HEK293T (cell line): ENCODE measurements around the gene KRTAP9-6.

Source experiments
- CTCF ChIA-PET: fragments of 350-600 bp; formaldehyde crosslinking; extraction: SDS; loops from one replicate; lab custom pipeline; 2021; ENCODE audit warnings: antibody characterized with exemption, inconsistent platforms; lab: Yijun Ruan, JAX
- POLR2A ChIA-PET: fragments of 350-600 bp; formaldehyde crosslinking; extraction: SDS; loops from one replicate; lab custom pipeline; 2020; ENCODE audit warnings: antibody characterized with exemption, inconsistent platforms; lab: Yijun Ruan, JAX
- DNase-seq: peaks from one replicate; pipeline ENCODE4 v3.0.0; 2012; ENCODE audit warnings: mixed read lengths; ENCODE audit errors: extremely low spot score
- ARNT ChIP-seq: fragments of 450-650 bp; IDR thresholded peaks from 2 replicates; pipeline ENCODE4 v1.6.1; 2017; ENCODE audit warnings: mild to moderate bottlenecking
- BHLHE40 ChIP-seq: fragments of 450-650 bp; IDR thresholded peaks from 2 replicates; pipeline ENCODE4 v1.6.1; 2016; ENCODE audit warnings: mild to moderate bottlenecking, moderate library complexity, borderline replicate concordance
- CTBP1 ChIP-seq: fragments of 450-650 bp; IDR thresholded peaks from 2 replicates; pipeline ENCODE4 v1.6.1; 2016; ENCODE audit warnings: borderline replicate concordance
- ELF4 ChIP-seq: fragments of 450-650 bp; IDR thresholded peaks from 2 replicates; pipeline ENCODE4 v1.6.1; 2017; ENCODE audit warnings: antibody characterized with exemption
- FOXA1 ChIP-seq: fragments of 450-650 bp; IDR thresholded peaks from 2 replicates; pipeline ENCODE4 v1.6.1; 2016; ENCODE audit warnings: mild to moderate bottlenecking
- FOXK2 ChIP-seq: fragments of 450-650 bp; IDR thresholded peaks from 2 replicates; pipeline ENCODE4 v1.6.1; 2016; ENCODE audit warnings: mild to moderate bottlenecking
- FOXM1 ChIP-seq: fragments of 450-650 bp; IDR thresholded peaks from 2 replicates; pipeline ENCODE4 v1.6.1; 2017; ENCODE audit warnings: mild to moderate bottlenecking, borderline replicate concordance
- HDGF ChIP-seq: fragments of 450-650 bp; IDR thresholded peaks from 2 replicates; pipeline ENCODE4 v1.6.1; 2017; ENCODE audit warnings: antibody characterized with exemption, borderline replicate concordance
- L3MBTL2 ChIP-seq: fragments of 450-650 bp; conservative IDR thresholded peaks from 2 replicates; pipeline ENCODE4 v1.6.1; 2016; ENCODE audit warnings: mild to moderate bottlenecking
- LEF1 ChIP-seq: fragments of 450-650 bp; IDR thresholded peaks from 2 replicates; pipeline ENCODE4 v1.6.1; 2017; ENCODE audit warnings: mild to moderate bottlenecking, borderline replicate concordance
- NFRKB ChIP-seq: fragments of 450-650 bp; IDR thresholded peaks from 2 replicates; pipeline ENCODE4 v1.6.1; 2016; ENCODE audit warnings: mild to moderate bottlenecking, moderate library complexity
- PKNOX1 ChIP-seq: fragments of 450-650 bp; IDR thresholded peaks from 2 replicates; pipeline ENCODE4 v1.6.1; 2016
- SP1 ChIP-seq: fragments of 450-650 bp; IDR thresholded peaks from 2 replicates; pipeline ENCODE4 v1.6.1; 2017
- SUZ12 ChIP-seq: fragments of 450-650 bp; IDR thresholded peaks from 2 replicates; pipeline ENCODE4 v1.6.1; 2016; ENCODE audit warnings: mild to moderate bottlenecking
- TARDBP ChIP-seq: fragments of 450-650 bp; IDR thresholded peaks from 2 replicates; pipeline ENCODE4 v1.6.1; 2016
- ZNF384 ChIP-seq: fragments of 450-650 bp; IDR thresholded peaks from 2 replicates; pipeline ENCODE4 v1.6.1; 2016

The KRTAP9-6 gene

GRCh38 chr17:41278176-41278955 lies 13.2 kb downstream of the KRTAP9-6 start:
- TF ChIP-seq FOXK2, result no peak
- TF ChIP-seq TARDBP, result no peak
- TF ChIP-seq BHLHE40, result no peak
- no peak for TF ChIP-seq HDGF
- TF ChIP-seq SP1, result no peak
- no peak for TF ChIP-seq NFRKB
- TF ChIP-seq CTBP1, result no peak
- TF ChIP-seq L3MBTL2, result no peak
- no peak for TF ChIP-seq LEF1
- no peak for TF ChIP-seq FOXM1
- no peak for TF ChIP-seq PKNOX1
- no peak for TF ChIP-seq ZNF384
- no peak for TF ChIP-seq ARNT
- TF ChIP-seq FOXA1, result no peak
- TF ChIP-seq SUZ12, result no peak
- no peak for TF ChIP-seq ELF4
- no peak for DNase-seq
- ChIA-PET POLR2A (no interaction called here), CTCF (no interaction called here)

GRCh38 chr17:41284043-41284442 lies 18.9 kb downstream of the KRTAP9-6 start:
- ChIA-PET CTCF (no interaction called here), POLR2A (no interaction called here)
- TF ChIP-seq CTBP1, result no peak
- no peak for TF ChIP-seq ZNF384
- TF ChIP-seq ELF4, result no peak
- TF ChIP-seq ARNT, result no peak
- no peak for DNase-seq

- ChIA-PET CTCF (no interaction called here), POLR2A (no interaction called here)
- no peak for TF ChIP-seq FOXK2
- TF ChIP-seq HDGF, result no peak
- no peak for TF ChIP-seq ZNF384
- TF ChIP-seq FOXA1, result no peak
- TF ChIP-seq BHLHE40, result no peak
- no peak for TF ChIP-seq LEF1
- no peak for TF ChIP-seq CTBP1
- no peak for TF ChIP-seq NFRKB
- TF ChIP-seq PKNOX1, result no peak
- TF ChIP-seq TARDBP, result no peak
- no peak for TF ChIP-seq FOXM1
- TF ChIP-seq L3MBTL2, result no peak
- TF ChIP-seq ARNT, result no peak
- no peak for DNase-seq
Observed at GRCh38 chr17:41284546-41284945, 19.4 kb downstream of the KRTAP9-6 start.

GRCh38 chr17:41287050-41287449 lies 21.9 kb downstream of the KRTAP9-6 start:
- no peak for DNase-seq
- ChIA-PET CTCF (no interaction called here), POLR2A (interaction anchor here (0.7 kb wide), 1 partner anchor 63 kb away, joined by 3 read pairs; no protein-coding TSS in a partner anchor)
- TF ChIP-seq FOXK2 (no peak), SUZ12 (no peak), FOXM1 (no peak), BHLHE40 (no peak), CTBP1 (no peak), ELF4 (no peak), SP1 (no peak), HDGF (no peak), ARNT (no peak), ZNF384 (no peak), TARDBP (no peak), NFRKB (no peak), LEF1 (no peak)

- POLR2A ChIA-PET, result no interaction called here
- DNase-seq, result no peak
- TF ChIP-seq TARDBP (no peak), CTBP1 (no peak), NFRKB (no peak), FOXM1 (no peak), LEF1 (no peak), HDGF (no peak), ELF4 (no peak), PKNOX1 (no peak), ZNF384 (no peak)
- CTCF ChIA-PET, result no interaction called here
Observed at GRCh38 chr17:41294016-41294415, 28.8 kb downstream of the KRTAP9-6 start.

- TF ChIP-seq CTBP1, result no peak
- TF ChIP-seq FOXM1, result no peak
- no peak for TF ChIP-seq ELF4
- TF ChIP-seq SP1, result no peak
- no peak for TF ChIP-seq FOXA1
- TF ChIP-seq ARNT, result no peak
- no peak for TF ChIP-seq HDGF
- no peak for TF ChIP-seq PKNOX1
- TF ChIP-seq FOXK2, result no peak
- ChIA-PET CTCF (no interaction called here), POLR2A (no interaction called here)
- DNase-seq, result no peak
Observed at GRCh38 chr17:41296846-41297245, 31.7 kb downstream of the KRTAP9-6 start.
